K562 (cell line): Measurements from ENCODE around the gene SIGLEC6. TPM values are rescaled to one million over a fixed set of nuclear protein-coding genes. Genes with fewer than 3 reads are reported as not detected.
A peak's percentile ranks its signal among the peaks of the same experiment; 100 is the strongest.

Source experiments
- CBFA2T3 ChIP-seq: fragments of 450-650 bp; IDR thresholded peaks from 2 replicates; pipeline ENCODE4 v1.6.1; 2017
- EP400 ChIP-seq: fragments of 450-650 bp; IDR thresholded peaks from 2 replicates; pipeline ENCODE4 v1.6.1; 2017; ENCODE audit warnings: antibody characterized with exemption, mild to moderate bottlenecking, moderate library complexity
- EWSR1 ChIP-seq: fragments of 450-650 bp; IDR thresholded peaks from 2 replicates; pipeline ENCODE4 v1.6.1; 2018; ENCODE audit warnings: borderline replicate concordance, mild to moderate bottlenecking, low read depth, moderate library complexity; ENCODE audit not compliant: partially characterized antibody
- GATA2 ChIP-seq: sonication (generic); formaldehyde crosslinking; IDR thresholded peaks from 2 replicates; pipeline ENCODE4 v1.4.0; 2020; ENCODE audit warnings: mild to moderate bottlenecking, missing genetic modification reagents
- HEY1 ChIP-seq: fragments of 250-450 bp; sonication (Bioruptor Pico); IDR thresholded peaks from 2 replicates; pipeline ENCODE4 v1.5.0; 2020; ENCODE audit warnings: mild to moderate bottlenecking, moderate library complexity, borderline replicate concordance
- SPI1 ChIP-seq: IDR thresholded peaks from 2 replicates; pipeline ENCODE4 v1.6.1; 2011; ENCODE audit warnings: low read depth, low read length, control low read depth, borderline replicate concordance
- XRCC3 ChIP-seq: fragments of 450-650 bp; IDR thresholded peaks from 2 replicates; pipeline ENCODE4 v1.6.1; 2017; ENCODE audit warnings: mild to moderate bottlenecking, moderate library complexity
- ZFPM2 ChIP-seq: fragments of 250-450 bp; sonication (Bioruptor Pico); IDR thresholded peaks from 2 replicates; pipeline ENCODE4 v1.5.1; 2022; ENCODE audit warnings: mild to moderate bottlenecking
- ZNF140 ChIP-seq: fragments of 250-450 bp; sonication (Bioruptor Pico); IDR thresholded peaks from 2 replicates; pipeline ENCODE4 v1.8.0; 2021; ENCODE audit warnings: moderate library complexity, mild to moderate bottlenecking, inconsistent platforms
- ZNF24 ChIP-seq: fragments of 450-650 bp; IDR thresholded peaks from 2 replicates; pipeline ENCODE4 v1.6.1; 2016
- ZNF830 ChIP-seq: fragments of 250-450 bp; sonication (Bioruptor Pico); IDR thresholded peaks from 2 replicates; pipeline ENCODE4 v1.5.0; 2021; ENCODE audit warnings: mild to moderate bottlenecking
- polyA plus RNA-seq, 8 experiments: library from polyadenylated mRNA; depleted of rRNA in 4 of 8; stranded (reverse) in 5 of 8; unstranded in 3 of 8; fragments of >200 nt; fragmentation: Nextera tagmentation in 2 of 8; fragmentation: Illumina TruSeq in 1 of 8; extraction: Ambion mirVana in 2 of 8; extraction: Trizol in 1 of 8; gene quantifications; 2 replicates each; pipeline versions ENCODE4 v1.2.1 to v1.2.3, GENCODE V29; 2011 to 2014; ENCODE audit warnings: inconsistent platforms in 1 of 8, missing spikeins in 1 of 8
- total RNA-seq, 7 experiments: library from RNA; depleted of rRNA in 6 of 7; stranded (reverse); fragments of >200 nt in 6 of 7; fragmentation: Illumina TruSeq in 2 of 7; extraction: Trizol in 2 of 7; gene quantifications; 2 replicates each; pipeline versions ENCODE4 v1.2.1 to v1.2.3, GENCODE V29; 2011 to 2021; ENCODE audit warnings: low replicate concordance in 1 of 7
- TF ChIP-seq, protein P1 (sequence below), 2 experiments: fragments of 450-650 bp; formaldehyde crosslinking in 1 of 2; IDR thresholded peaks; 2 replicates each; pipeline versions ENCODE4 v1.4.0 to v1.6.1; 2014 to 2020; ENCODE audit warnings: mild to moderate bottlenecking in 2 of 2, borderline replicate concordance in 1 of 2, low read depth in 1 of 2
- TF ChIP-seq, protein P2 (sequence below): sonication (generic); formaldehyde crosslinking; IDR thresholded peaks from 2 replicates; pipeline ENCODE4 v1.9.0; 2022; ENCODE audit warnings: mild to moderate bottlenecking, missing genetic modification reagents
- TF ChIP-seq, protein P3 (sequence below): sonication (generic); formaldehyde crosslinking; IDR thresholded peaks from 2 replicates; pipeline ENCODE4 v1.8.1; 2023; ENCODE audit warnings: mild to moderate bottlenecking, missing genetic modification reagents
- TF ChIP-seq, protein P4 (sequence below), 3 experiments: IDR thresholded peaks in 2 of 3; conservative IDR thresholded peaks in 1 of 3; 2 replicates each; pipeline ENCODE4 v1.5.1; 2011 to 2012; ENCODE audit warnings: low read length in 3 of 3, mild to moderate bottlenecking in 3 of 3, control low read depth in 2 of 3, improper control_type of control experiment in 1 of 3, inconsistent platforms in 1 of 3, low read depth in 1 of 3, mixed read lengths in 1 of 3, moderate library complexity in 1 of 3; ENCODE audit not compliant: insufficient read depth in 2 of 3

Gene SIGLEC6
- total and polyA plus RNA-seq, 9 of the 15 experiments (the other 6 are each of a cell fraction or from before 2014, with no cell fraction given) = 0.03 to 17.5 (median 0.71) TPM

DNA sequence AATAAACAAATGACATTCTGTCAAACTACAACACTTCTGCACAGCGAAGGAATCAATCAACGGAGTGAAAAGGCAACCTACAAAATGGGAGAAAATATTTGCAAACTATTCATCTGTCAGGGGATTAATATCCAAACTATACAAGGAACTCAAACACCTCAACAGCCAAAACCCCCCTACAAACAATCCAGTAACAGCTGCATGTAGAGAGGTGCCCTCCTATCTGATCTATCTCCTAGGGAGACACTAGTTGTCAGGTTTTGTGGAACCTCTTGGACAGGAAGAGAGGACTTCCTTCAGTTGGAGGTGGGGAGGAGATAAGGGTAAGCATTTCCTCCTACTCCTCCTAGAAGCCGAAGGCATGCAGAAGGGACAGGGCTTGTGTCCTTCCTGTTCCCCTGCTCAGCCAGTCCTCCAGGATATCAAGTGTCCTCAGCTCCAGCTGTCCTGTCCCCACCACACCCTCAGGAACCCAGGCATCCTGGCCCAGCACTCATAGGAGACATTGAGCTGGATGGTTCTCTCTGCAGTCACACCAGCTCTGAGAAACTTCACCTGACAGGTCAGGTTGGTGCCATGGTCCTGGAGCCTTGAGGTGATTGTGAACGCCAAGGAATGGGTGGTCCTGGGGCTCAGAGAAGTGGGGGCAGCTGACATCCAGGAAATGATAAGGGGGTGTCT lies 63.5 kb downstream of the SIGLEC6 start (continued):
- TF ChIP-seq, protein P1, sequence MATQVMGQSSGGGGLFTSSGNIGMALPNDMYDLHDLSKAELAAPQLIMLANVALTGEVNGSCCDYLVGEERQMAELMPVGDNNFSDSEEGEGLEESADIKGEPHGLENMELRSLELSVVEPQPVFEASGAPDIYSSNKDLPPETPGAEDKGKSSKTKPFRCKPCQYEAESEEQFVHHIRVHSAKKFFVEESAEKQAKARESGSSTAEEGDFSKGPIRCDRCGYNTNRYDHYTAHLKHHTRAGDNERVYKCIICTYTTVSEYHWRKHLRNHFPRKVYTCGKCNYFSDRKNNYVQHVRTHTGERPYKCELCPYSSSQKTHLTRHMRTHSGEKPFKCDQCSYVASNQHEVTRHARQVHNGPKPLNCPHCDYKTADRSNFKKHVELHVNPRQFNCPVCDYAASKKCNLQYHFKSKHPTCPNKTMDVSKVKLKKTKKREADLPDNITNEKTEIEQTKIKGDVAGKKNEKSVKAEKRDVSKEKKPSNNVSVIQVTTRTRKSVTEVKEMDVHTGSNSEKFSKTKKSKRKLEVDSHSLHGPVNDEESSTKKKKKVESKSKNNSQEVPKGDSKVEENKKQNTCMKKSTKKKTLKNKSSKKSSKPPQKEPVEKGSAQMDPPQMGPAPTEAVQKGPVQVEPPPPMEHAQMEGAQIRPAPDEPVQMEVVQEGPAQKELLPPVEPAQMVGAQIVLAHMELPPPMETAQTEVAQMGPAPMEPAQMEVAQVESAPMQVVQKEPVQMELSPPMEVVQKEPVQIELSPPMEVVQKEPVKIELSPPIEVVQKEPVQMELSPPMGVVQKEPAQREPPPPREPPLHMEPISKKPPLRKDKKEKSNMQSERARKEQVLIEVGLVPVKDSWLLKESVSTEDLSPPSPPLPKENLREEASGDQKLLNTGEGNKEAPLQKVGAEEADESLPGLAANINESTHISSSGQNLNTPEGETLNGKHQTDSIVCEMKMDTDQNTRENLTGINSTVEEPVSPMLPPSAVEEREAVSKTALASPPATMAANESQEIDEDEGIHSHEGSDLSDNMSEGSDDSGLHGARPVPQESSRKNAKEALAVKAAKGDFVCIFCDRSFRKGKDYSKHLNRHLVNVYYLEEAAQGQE (IDR thresholded peaks at IDR 0.05; ENCODE audit: borderline replicate concordance) = no peak; the same call in none of the 2 replicates
- TF ChIP-seq, protein P1 (CRISPR knock-in tag; IDR thresholded peaks at IDR 0.05; ENCODE audit: low read depth) = peak; percentile 66
- TF ChIP-seq, protein P2, sequence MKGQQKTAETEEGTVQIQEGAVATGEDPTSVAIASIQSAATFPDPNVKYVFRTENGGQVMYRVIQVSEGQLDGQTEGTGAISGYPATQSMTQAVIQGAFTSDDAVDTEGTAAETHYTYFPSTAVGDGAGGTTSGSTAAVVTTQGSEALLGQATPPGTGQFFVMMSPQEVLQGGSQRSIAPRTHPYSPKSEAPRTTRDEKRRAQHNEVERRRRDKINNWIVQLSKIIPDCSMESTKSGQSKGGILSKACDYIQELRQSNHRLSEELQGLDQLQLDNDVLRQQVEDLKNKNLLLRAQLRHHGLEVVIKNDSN = no peak
- TF ChIP-seq, protein P3, sequence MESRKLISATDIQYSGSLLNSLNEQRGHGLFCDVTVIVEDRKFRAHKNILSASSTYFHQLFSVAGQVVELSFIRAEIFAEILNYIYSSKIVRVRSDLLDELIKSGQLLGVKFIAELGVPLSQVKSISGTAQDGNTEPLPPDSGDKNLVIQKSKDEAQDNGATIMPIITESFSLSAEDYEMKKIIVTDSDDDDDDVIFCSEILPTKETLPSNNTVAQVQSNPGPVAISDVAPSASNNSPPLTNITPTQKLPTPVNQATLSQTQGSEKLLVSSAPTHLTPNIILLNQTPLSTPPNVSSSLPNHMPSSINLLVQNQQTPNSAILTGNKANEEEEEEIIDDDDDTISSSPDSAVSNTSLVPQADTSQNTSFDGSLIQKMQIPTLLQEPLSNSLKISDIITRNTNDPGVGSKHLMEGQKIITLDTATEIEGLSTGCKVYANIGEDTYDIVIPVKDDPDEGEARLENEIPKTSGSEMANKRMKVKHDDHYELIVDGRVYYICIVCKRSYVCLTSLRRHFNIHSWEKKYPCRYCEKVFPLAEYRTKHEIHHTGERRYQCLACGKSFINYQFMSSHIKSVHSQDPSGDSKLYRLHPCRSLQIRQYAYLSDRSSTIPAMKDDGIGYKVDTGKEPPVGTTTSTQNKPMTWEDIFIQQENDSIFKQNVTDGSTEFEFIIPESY = no peak
- no peak for TF ChIP-seq XRCC3
- peak; percentile 91 for TF ChIP-seq GATA2 (CRISPR knock-in tag)
- no peak for TF ChIP-seq ZNF140 (CRISPR knock-in tag)
- peak; percentile 50 for TF ChIP-seq ZNF24
- TF ChIP-seq EP400 = peak; percentile 71
- TF ChIP-seq, protein P4, sequence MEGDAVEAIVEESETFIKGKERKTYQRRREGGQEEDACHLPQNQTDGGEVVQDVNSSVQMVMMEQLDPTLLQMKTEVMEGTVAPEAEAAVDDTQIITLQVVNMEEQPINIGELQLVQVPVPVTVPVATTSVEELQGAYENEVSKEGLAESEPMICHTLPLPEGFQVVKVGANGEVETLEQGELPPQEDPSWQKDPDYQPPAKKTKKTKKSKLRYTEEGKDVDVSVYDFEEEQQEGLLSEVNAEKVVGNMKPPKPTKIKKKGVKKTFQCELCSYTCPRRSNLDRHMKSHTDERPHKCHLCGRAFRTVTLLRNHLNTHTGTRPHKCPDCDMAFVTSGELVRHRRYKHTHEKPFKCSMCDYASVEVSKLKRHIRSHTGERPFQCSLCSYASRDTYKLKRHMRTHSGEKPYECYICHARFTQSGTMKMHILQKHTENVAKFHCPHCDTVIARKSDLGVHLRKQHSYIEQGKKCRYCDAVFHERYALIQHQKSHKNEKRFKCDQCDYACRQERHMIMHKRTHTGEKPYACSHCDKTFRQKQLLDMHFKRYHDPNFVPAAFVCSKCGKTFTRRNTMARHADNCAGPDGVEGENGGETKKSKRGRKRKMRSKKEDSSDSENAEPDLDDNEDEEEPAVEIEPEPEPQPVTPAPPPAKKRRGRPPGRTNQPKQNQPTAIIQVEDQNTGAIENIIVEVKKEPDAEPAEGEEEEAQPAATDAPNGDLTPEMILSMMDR (IDR thresholded peaks at IDR 0.05 in 2 of 3, conservative IDR thresholded peaks at IDR 0.05 in 1 of 3; ENCODE audit: insufficient read depth in 2 of 3, low read depth in 1 of 3, low read length in 3 of 3) = no peak
- TF ChIP-seq ZFPM2 (CRISPR knock-in tag) = no peak
- peak; percentile 85; the same call in 1 of the 2 replicates for TF ChIP-seq SPI1
- TF ChIP-seq ZNF830 = no peak
- no peak; the same call in 1 of the 2 replicates for TF ChIP-seq HEY1 (CRISPR knock-in tag)
- TF ChIP-seq CBFA2T3 = peak; percentile 82
- TF ChIP-seq EWSR1 = no peak
